SK-MEL-5 (cell line): ENCODE results near the gene TMEM184A. TPM values are rescaled to one million over a fixed set of nuclear protein-coding genes. Genes with fewer than 3 reads are reported as not detected.

Source experiments
- DNase-seq: peaks from one replicate; pipeline ENCODE4 v3.0.0-alpha.2; 2016; ENCODE audit warnings: low read depth, low spot score
- in situ Hi-C: cut with HindIII; loops from 2 replicates; pipeline ENCODE4 v1.10.0; 2016; ENCODE audit warnings: low sequenced_read_pairs, high pct_unique_total_duplicates, low pct_unique_long_range_greater_than_20kb
- total RNA-seq: library from RNA; depleted of rRNA; stranded (reverse); fragments of >200 nt; shearing (Covaris generic); gene quantifications from 2 replicates; pipeline ENCODE4 v1.2.3, GENCODE V29; 2014; rRNA removed

Gene TMEM184A
- total RNA-seq, 1 experiment from 2014 or later: 0.16 TPM

DNA sequence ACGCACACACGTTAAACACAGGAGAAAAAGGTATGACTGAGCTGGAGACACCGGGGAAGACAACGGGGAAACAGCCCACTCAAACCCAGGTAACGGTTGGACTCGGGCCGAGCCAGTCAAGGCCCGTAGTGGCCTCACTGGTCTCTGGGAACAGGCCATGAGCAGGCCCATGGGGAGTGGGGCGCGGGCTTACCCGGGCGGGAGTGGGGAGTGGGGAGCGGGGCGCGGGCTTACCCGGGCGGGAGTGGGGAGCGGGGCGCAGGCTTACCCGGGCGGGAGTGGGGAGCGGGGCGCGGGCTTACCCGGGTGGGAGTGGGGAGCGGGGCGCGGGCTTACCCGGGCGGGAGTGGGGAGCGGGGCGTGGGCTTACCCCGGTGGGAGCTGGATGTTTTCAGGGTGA lies 63.4 kb downstream of the TMEM184A start:
- in situ Hi-C loops: no loop called here
- no peak for DNase-seq

Other genes with a start within 250 kb of the TMEM184A start
- gene MICALL2, start 96.7 kb downstream of the TMEM184A start, total RNA-seq: 1.2 and 2.4 TPM in 2 replicates
- gene INTS1, start 51.8 kb downstream of the TMEM184A start, total RNA-seq: 34.5 and 41.4 TPM in 2 replicates
- 23.6 and 24.3 TPM in 2 replicates for gene MAFK, start 25.5 kb downstream of the TMEM184A start, total RNA-seq
- gene PSMG3, start 13.8 kb upstream of the TMEM184A start, total RNA-seq: 118 and 130 TPM in 2 replicates
- gene ELFN1, start 114.1 kb upstream of the TMEM184A start, total RNA-seq: 0.11 TPM in 2 replicates